Thyroid gland (tissue), 4 donors: Measurements from ENCODE around the gene SLC24A4.

Source experiments
- CTCF ChIP-seq, 6 experiments: fragments of 200-600 bp in 3 of 6; fragments of 450-650 bp in 3 of 6; sonication (generic) in 3 of 6; IDR thresholded peaks; one replicate each; pipeline ENCODE4 v1.5.1; 2016 to 2019; ENCODE audit warnings: antibody characterized with exemption in 6 of 6, mild to moderate bottlenecking in 2 of 6, inconsistent platforms in 1 of 6, moderate library complexity in 1 of 6
- POLR2A ChIP-seq, 2 donors: fragments of 450-650 bp; IDR thresholded peaks; one replicate each; pipeline ENCODE4 v1.6.1; 2017; ENCODE audit warnings: antibody characterized with exemption in 2 of 2, mild to moderate bottlenecking in 2 of 2, moderate library complexity in 1 of 2

- TF ChIP-seq CTCF (IDR thresholded peaks at IDR 0.05): no peak
- no peak for TF ChIP-seq POLR2A (IDR thresholded peaks at IDR 0.05)
Observed at GRCh38 chr14:92473261-92473968, 150.4 kb downstream of the SLC24A4 start.
